HG03378 (cell line): ENCODE measurements around the gene JARID2.

Experiments used
- ATAC-seq: cut with Tn5 transposase; IDR thresholded peaks from one replicate; pipeline ENCODE4 v1.9.1; 2021; ENCODE audit warnings: mild to moderate bottlenecking, moderate library complexity; ENCODE audit not compliant: unreplicated experiment

Gene JARID2

GRCh38 chr6:15350386-15351083 is 104.7 kb downstream of the JARID2 start:
- no peak for ATAC-seq

- ATAC-seq = no peak
Observed at GRCh38 chr6:15351631-15352030, 105.8 kb downstream of the JARID2 start.

GRCh38 chr6:15352220-15352619 is 106.4 kb downstream of the JARID2 start:
- no peak for ATAC-seq

- no peak for ATAC-seq
Observed at GRCh38 chr6:15352845-15353244, 107.0 kb downstream of the JARID2 start.

GRCh38 chr6:15355683-15356099 is 109.8 kb downstream of the JARID2 start:
- no peak for ATAC-seq

- no peak for ATAC-seq
Observed at GRCh38 chr6:15356179-15356578, 110.3 kb downstream of the JARID2 start.

- no peak for ATAC-seq
Observed at GRCh38 chr6:15356937-15357336, 111.1 kb downstream of the JARID2 start.

- ATAC-seq = no peak
Observed at GRCh38 chr6:15357782-15358181, 111.9 kb downstream of the JARID2 start.

GRCh38 chr6:15358579-15359327 is 112.9 kb downstream of the JARID2 start:
- peak; percentile 3 for ATAC-seq

- peak; percentile 54 for ATAC-seq
Observed at GRCh38 chr6:15359335-15359862, 113.5 kb downstream of the JARID2 start.

GRCh38 chr6:15360300-15360699 is 114.4 kb downstream of the JARID2 start:
- no peak for ATAC-seq

- ATAC-seq = no peak
Observed at GRCh38 chr6:15361197-15361596, 115.3 kb downstream of the JARID2 start.

GRCh38 chr6:15362274-15363160 is 116.6 kb downstream of the JARID2 start:
- no peak for ATAC-seq

GRCh38 chr6:15363164-15363522 is 117.3 kb downstream of the JARID2 start:
- no peak for ATAC-seq

GRCh38 chr6:15363523-15364400 is 117.9 kb downstream of the JARID2 start:
- peak; percentile 45 for ATAC-seq

GRCh38 chr6:15364401-15365037 is 118.7 kb downstream of the JARID2 start:
- ATAC-seq = no peak

GRCh38 chr6:15365273-15365687 is 119.4 kb downstream of the JARID2 start:
- no peak for ATAC-seq

- ATAC-seq = no peak
Observed at GRCh38 chr6:15366003-15366535, 120.2 kb downstream of the JARID2 start.

- no peak for ATAC-seq
Observed at GRCh38 chr6:15366879-15367278, 121.0 kb downstream of the JARID2 start.
